ENCODE measurements around the gene DCST2.

The DCST2 gene

DNA sequence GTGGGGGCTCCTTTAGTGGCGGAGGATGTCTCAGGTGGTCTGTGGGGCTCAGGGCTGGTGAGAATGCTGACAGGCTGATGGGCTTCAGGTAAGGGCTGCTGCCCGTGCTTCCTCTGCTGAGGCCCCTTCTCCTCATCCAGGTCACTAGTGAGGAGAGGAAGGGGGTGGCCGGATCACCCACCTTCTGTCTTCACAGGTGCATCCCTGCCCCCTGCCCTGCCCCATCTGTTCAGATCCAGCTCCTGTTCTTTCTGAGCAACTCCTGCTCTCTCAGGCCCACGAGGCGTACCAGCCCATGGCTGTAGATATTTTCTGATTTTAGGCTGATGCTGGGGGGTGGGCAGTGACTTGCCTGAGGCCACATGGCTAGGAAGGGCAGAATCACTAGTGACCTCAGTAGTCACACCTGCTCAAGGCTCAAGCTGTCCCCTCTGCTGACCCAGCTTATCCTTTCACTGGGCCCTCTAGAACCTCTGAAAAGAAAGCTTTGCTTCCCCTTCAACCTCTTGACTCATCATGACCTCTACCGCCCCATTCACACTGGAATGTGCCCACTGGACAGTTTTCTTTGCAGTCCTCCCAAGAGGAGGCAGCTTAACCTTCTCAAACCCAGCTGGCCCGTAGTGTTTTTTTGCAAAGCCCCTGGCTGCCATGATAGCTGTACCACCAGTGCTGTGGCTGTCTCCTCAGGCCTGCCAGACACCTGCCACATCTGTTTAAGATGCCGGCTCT lies 14.8 kb downstream of the DCST2 start:
- Histone ChIP-seq H3K9me3 (ENCODE audit: insufficient read depth, low read length) (peaks cover 63% of the 10 kb centered on the region; the same call in 1 of the 2 replicates), H3K36me3 (ENCODE audit: insufficient read depth, insufficient read length, low read length) (peaks cover 24% of the 10 kb centered on the region), H3K4me1 (ENCODE audit: insufficient read depth, insufficient read length) (peaks cover 7% of the 10 kb centered on the region), H3K9ac (ENCODE audit: insufficient read length, low read depth) (no peak overlapping the region), H3K4me3 (ENCODE audit: insufficient read length, low read depth) (no peak overlapping the region), H3K27me3 (ENCODE audit: insufficient read depth, insufficient read length) (no peaks in the 10 kb centered on the region)
- TF ChIP-seq SUZ12 (IDR thresholded peaks at IDR 0.05; ENCODE audit: extremely low read depth, insufficient read depth, insufficient read length), result no peak
- no peak for TF ChIP-seq YY1 (IDR thresholded peaks at IDR 0.05; ENCODE audit: insufficient read depth, insufficient read length)
- TF ChIP-seq ZNF274 (IDR thresholded peaks at IDR 0.05; ENCODE audit: low read depth, low read length), result no peak
- no peak for DNase-seq (ENCODE audit: low read depth, low spot score)

DNA sequence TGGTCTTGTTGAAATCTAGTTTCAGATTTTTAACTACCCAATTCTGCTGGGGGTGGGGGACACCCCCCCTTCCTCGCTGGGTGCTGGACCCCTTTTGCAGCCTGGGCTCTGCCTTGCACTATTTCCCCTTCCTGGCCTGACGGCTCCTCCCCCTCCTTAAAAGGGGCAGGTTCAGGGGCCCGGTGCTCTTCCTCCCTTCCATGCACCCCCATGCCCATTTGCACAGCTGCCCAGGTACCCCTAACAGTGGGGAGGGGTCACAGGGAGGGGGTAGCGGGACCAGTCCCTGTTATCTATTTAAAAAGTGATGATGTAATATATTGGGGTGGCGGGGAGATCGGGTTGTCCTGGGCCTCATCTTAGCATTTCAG lies 15.7 kb downstream of the DCST2 start:
- H3K9ac ChIP-seq (ENCODE audit: insufficient read length, low read depth), result peak overlapping the region; percentile 61

DNA sequence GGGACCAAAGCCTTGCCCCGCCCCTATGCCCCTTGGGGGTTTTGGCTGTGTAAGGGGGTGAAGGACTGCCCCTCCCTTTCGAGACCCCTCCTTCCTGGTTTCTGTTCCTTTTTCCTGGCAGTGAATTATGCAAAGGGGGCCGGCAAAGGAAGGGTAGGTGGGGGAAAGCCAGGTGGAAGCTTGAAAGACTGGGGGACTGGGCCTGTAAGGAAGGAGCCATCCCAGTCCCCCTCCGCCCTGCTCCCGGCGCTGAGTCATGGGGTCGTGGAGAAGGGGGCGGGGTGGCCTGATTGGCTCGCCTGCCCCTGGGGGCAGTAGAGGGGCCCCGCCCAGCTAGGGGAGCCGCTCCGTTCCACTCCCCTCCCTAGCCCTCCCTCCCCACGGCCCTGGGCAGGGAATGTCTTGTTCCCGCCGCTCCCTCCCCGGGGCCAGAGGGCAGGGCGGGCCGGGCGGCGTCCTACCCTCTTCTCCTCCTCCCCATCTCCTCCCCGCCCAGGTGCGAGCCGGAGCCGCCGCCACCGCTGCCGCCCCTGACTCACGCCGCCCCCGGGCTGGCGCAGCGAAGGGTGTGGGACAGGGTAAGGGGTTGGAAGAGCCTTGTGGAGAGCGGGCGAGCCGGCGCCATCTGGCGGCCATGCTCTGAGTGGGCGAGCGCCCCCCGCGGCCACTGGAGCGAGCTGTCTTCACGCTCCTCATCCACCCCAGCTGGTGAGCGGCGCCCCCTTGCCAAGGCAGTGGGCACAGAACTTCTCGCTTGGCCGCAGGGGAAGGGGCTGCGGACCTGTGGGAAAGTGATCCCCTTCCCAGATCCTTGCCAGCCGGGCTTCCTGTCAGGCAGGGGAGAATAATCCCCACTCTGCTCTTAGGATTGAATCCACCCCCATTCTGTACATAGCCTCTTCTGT lies 16.3 kb downstream of the DCST2 start:
- Histone ChIP-seq H3K36me3 (ENCODE audit: insufficient read depth, insufficient read length, low read length) (peaks cover 24% of the 10 kb centered on the region), H3K4me3 (ENCODE audit: insufficient read length, low read depth) (peak overlapping the region; percentile 6), H3K27me3 (ENCODE audit: insufficient read depth, insufficient read length) (no peaks in the 10 kb centered on the region), H3K9me3 (ENCODE audit: insufficient read depth, low read length) (peaks cover 63% of the 10 kb centered on the region; the same call in 1 of the 2 replicates), H3K4me1 (ENCODE audit: insufficient read depth, insufficient read length) (peaks cover 14% of the 10 kb centered on the region), H3K9ac (ENCODE audit: insufficient read length, low read depth) (peak overlapping the region; percentile 61)
- no peak for TF ChIP-seq SUZ12 (IDR thresholded peaks at IDR 0.05; ENCODE audit: extremely low read depth, insufficient read depth, insufficient read length)
- TF ChIP-seq ZNF274 (IDR thresholded peaks at IDR 0.05; ENCODE audit: low read depth, low read length), result no peak
- TF ChIP-seq YY1 (IDR thresholded peaks at IDR 0.05; ENCODE audit: insufficient read depth, insufficient read length), result peak; percentile 42
- peak; percentile 96 for DNase-seq (ENCODE audit: low read depth, low spot score)

More for the DNA sequence above, 15.7 kb downstream of the DCST2 start:
- peaks cover 63% of the 10 kb centered on the region; the same call in 1 of the 2 replicates for H3K9me3 ChIP-seq (ENCODE audit: insufficient read depth, low read length)
- H3K27me3 ChIP-seq (ENCODE audit: insufficient read depth, insufficient read length), result no peaks in the 10 kb centered on the region
- DNase-seq (ENCODE audit: low read depth, low spot score), result no peak
- H3K36me3 ChIP-seq (ENCODE audit: insufficient read depth, insufficient read length, low read length), result peaks cover 24% of the 10 kb centered on the region
- TF ChIP-seq ZNF274 (IDR thresholded peaks at IDR 0.05; ENCODE audit: low read depth, low read length) (no peak), SUZ12 (IDR thresholded peaks at IDR 0.05; ENCODE audit: extremely low read depth, insufficient read depth, insufficient read length) (no peak), YY1 (IDR thresholded peaks at IDR 0.05; ENCODE audit: insufficient read depth, insufficient read length) (no peak)
- H3K4me3 ChIP-seq (ENCODE audit: insufficient read length, low read depth), result peak overlapping the region; percentile 6
- peaks cover 11% of the 10 kb centered on the region for H3K4me1 ChIP-seq (ENCODE audit: insufficient read depth, insufficient read length)

DNA sequence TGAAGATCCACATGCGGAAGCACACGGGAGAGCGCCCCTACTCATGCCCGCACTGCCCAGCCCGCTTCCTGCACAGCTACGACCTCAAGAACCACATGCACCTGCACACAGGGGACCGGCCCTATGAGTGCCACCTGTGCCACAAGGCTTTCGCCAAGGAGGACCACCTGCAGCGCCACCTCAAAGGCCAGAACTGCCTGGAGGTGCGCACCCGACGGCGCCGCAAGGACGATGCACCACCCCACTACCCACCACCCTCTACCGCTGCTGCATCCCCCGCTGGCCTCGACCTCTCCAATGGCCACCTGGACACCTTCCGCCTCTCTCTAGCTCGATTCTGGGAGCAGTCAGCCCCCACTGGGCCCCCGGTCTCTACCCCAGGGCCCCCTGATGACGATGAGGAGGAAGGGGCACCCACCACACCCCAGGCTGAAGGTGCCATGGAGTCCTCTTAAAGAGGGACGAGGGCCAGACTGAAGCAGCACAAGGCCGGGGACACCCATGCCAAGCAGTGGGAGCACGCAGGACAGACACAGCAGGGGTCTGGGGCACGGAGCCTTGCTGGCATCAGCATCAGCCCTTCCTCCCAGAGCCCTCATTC lies 17.2 kb downstream of the DCST2 start:
- no peak overlapping the region for H3K9ac ChIP-seq (ENCODE audit: insufficient read length, low read depth)
- no peak overlapping the region for H3K4me3 ChIP-seq (ENCODE audit: insufficient read length, low read depth)
- peaks cover 24% of the 10 kb centered on the region for H3K36me3 ChIP-seq (ENCODE audit: insufficient read depth, insufficient read length, low read length)

DNA sequence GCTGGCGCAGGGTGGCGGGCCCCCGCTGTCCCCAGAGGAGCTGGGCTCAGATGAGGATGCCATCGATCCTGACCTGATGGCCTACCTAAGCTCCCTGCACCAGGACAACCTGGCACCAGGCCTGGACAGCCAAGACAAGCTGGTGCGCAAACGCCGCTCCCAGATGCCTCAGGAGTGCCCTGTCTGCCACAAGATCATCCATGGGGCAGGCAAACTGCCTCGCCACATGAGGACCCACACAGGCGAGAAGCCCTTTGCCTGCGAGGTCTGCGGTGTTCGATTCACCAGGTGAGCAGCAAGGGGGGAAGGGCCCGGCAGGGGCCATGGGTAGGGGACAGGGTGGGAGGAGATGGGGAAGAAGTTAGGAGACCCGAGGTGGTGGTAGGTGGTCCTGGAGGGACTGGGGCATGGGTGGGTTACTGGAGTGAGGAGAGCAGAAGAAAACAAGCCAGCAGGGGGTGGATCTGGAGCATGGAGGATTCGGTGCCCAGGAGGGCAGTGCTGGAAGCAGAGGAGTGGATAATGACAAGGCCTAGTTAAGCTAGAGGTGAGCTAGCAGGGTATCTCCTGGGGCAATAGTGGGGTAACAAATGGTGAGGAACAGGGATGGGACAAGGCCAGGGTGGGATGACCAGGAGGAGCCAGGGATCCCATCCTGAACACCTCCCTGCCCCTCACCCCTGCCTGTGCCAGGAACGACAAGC lies 17.9 kb downstream of the DCST2 start:
- no peak for DNase-seq (ENCODE audit: low read depth, low spot score)
- H3K9me3 ChIP-seq (ENCODE audit: insufficient read depth, low read length), result peaks cover 53% of the 10 kb centered on the region; the same call in 1 of the 2 replicates
- no peak for TF ChIP-seq ZNF274 (IDR thresholded peaks at IDR 0.05; ENCODE audit: low read depth, low read length)
- no peak for TF ChIP-seq YY1 (IDR thresholded peaks at IDR 0.05; ENCODE audit: insufficient read depth, insufficient read length)
- TF ChIP-seq SUZ12 (IDR thresholded peaks at IDR 0.05; ENCODE audit: extremely low read depth, insufficient read depth, insufficient read length), result no peak
- H3K36me3 ChIP-seq (ENCODE audit: insufficient read depth, insufficient read length, low read length), result peaks cover 24% of the 10 kb centered on the region
- peaks cover 25% of the 10 kb centered on the region for H3K4me1 ChIP-seq (ENCODE audit: insufficient read depth, insufficient read length)
- no peak overlapping the region for H3K9ac ChIP-seq (ENCODE audit: insufficient read length, low read depth)
- no peak overlapping the region for H3K4me3 ChIP-seq (ENCODE audit: insufficient read length, low read depth)
- no peaks in the 10 kb centered on the region for H3K27me3 ChIP-seq (ENCODE audit: insufficient read depth, insufficient read length)

More for the DNA sequence above, 17.2 kb downstream of the DCST2 start:
- Histone ChIP-seq H3K4me1 (ENCODE audit: insufficient read depth, insufficient read length) (peaks cover 19% of the 10 kb centered on the region), H3K27me3 (ENCODE audit: insufficient read depth, insufficient read length) (no peaks in the 10 kb centered on the region), H3K9me3 (ENCODE audit: insufficient read depth, low read length) (peaks cover 54% of the 10 kb centered on the region; the same call in 1 of the 2 replicates)
- TF ChIP-seq SUZ12 (IDR thresholded peaks at IDR 0.05; ENCODE audit: extremely low read depth, insufficient read depth, insufficient read length), result no peak
- no peak for TF ChIP-seq YY1 (IDR thresholded peaks at IDR 0.05; ENCODE audit: insufficient read depth, insufficient read length)
- TF ChIP-seq ZNF274 (IDR thresholded peaks at IDR 0.05; ENCODE audit: low read depth, low read length), result no peak
- no peak for DNase-seq (ENCODE audit: low read depth, low spot score)

DNA sequence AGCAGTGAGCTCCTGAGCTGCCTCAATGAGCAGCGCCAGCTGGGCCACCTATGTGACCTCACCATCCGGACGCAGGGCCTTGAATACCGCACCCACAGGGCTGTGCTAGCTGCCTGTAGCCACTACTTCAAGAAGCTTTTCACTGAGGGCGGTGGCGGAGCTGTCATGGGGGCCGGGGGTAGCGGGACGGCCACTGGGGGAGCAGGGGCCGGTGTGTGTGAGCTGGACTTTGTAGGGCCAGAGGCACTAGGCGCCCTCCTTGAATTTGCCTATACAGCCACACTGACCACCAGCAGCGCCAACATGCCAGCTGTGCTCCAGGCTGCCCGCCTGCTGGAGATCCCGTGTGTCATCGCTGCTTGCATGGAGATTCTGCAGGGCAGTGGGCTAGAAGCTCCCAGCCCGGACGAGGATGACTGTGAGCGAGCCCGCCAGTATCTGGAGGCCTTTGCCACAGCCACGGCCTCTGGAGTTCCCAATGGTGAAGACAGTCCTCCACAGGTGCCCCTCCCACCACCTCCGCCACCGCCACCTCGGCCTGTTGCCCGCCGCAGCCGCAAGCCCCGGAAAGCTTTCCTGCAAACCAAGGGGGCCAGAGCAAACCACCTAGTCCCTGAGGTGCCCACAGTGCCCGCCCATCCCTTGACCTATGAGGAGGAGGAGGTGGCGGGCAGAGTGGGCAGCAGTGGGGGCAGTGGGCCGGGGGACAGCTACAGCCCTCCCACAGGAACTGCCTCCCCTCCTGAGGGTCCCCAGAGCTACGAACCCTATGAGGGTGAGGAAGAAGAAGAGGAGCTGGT lies 18.7 kb downstream of the DCST2 start:
- H3K4me3 ChIP-seq (ENCODE audit: insufficient read length, low read depth), result no peak overlapping the region
- no peak overlapping the region for H3K9ac ChIP-seq (ENCODE audit: insufficient read length, low read depth)
- H3K36me3 ChIP-seq (ENCODE audit: insufficient read depth, insufficient read length, low read length), result peaks cover 24% of the 10 kb centered on the region
- H3K9me3 ChIP-seq (ENCODE audit: insufficient read depth, low read length), result peaks cover 51% of the 10 kb centered on the region; the same call in 1 of the 2 replicates
- H3K27me3 ChIP-seq (ENCODE audit: insufficient read depth, insufficient read length), result no peaks in the 10 kb centered on the region
- DNase-seq (ENCODE audit: low read depth, low spot score), result no peak
- H3K4me1 ChIP-seq (ENCODE audit: insufficient read depth, insufficient read length), result peaks cover 29% of the 10 kb centered on the region
- TF ChIP-seq ZNF274 (IDR thresholded peaks at IDR 0.05; ENCODE audit: low read depth, low read length) (no peak), YY1 (IDR thresholded peaks at IDR 0.05; ENCODE audit: insufficient read depth, insufficient read length) (no peak), SUZ12 (IDR thresholded peaks at IDR 0.05; ENCODE audit: extremely low read depth, insufficient read depth, insufficient read length) (no peak)
